AG09309 (cell line): Measurements from ENCODE around the gene TFCP2L1.

ENCODE experiments used
- DNase-seq: peaks from one replicate; pipeline ENCODE4 v3.0.0-alpha.2; 2010; ENCODE audit warnings: low read depth
- H3K4me3 ChIP-seq: 2 replicates; pipeline ENCODE4 v1.5.1; 2011; ENCODE audit warnings: mild to moderate bottlenecking, low read depth, low read length, moderate library complexity; ENCODE audit not compliant: control insufficient read depth
- TF ChIP-seq, protein P1 (sequence below): IDR thresholded peaks from 2 replicates; pipeline ENCODE4 v1.5.1; 2011; ENCODE audit warnings: mild to moderate bottlenecking, low read depth, low read length, inconsistent platforms; ENCODE audit not compliant: insufficient read depth, control insufficient read depth; ENCODE audit errors: missing control alignments

Gene TFCP2L1

DNA sequence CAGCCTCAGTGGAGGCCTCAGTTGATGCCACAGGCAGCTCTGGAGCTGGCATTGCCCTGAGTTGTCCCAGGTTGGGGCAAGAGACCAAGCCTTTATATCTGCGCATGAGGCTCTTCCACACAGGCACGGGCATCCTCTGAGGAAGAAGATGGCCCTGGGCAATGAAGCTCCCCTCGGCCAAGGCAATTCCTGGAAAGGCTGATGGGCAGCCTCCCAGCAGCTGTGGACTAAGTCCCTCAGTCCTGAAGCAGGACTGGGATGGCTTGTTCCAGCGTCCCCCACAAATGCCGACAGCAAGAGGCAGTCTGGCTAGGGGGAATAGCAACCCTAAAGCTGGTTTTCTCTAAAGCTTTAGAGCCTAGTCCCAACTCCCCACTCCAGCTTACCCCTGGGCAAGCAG, 90.0 kb downstream of the TFCP2L1 start:
- DNase-seq, result no peak
- TF ChIP-seq, protein P1, sequence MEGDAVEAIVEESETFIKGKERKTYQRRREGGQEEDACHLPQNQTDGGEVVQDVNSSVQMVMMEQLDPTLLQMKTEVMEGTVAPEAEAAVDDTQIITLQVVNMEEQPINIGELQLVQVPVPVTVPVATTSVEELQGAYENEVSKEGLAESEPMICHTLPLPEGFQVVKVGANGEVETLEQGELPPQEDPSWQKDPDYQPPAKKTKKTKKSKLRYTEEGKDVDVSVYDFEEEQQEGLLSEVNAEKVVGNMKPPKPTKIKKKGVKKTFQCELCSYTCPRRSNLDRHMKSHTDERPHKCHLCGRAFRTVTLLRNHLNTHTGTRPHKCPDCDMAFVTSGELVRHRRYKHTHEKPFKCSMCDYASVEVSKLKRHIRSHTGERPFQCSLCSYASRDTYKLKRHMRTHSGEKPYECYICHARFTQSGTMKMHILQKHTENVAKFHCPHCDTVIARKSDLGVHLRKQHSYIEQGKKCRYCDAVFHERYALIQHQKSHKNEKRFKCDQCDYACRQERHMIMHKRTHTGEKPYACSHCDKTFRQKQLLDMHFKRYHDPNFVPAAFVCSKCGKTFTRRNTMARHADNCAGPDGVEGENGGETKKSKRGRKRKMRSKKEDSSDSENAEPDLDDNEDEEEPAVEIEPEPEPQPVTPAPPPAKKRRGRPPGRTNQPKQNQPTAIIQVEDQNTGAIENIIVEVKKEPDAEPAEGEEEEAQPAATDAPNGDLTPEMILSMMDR, result no peak
- no peak overlapping the region for H3K4me3 ChIP-seq

DNA sequence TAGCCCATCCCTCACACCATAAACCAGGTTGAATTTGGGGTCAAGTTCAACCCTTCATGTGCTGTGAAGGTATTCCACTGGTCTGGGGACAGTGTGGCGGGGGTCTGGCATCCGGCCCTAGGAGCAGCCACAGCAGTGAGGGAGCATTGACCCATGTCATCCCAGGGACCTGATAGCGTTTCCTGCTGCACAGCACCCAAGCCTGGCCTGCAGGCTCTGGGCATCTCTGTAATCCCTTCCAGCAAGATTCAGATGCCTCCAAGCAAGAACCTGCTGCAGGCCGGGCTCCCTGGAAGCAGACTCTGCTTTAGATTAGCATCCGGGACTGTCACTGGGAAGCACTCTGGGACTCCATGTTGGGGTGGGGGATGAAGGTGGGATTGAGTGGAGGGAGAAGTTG, 90.4 kb downstream of the TFCP2L1 start:
- DNase-seq, result no peak
- TF ChIP-seq, protein P1, result no peak
- no peak overlapping the region for H3K4me3 ChIP-seq

DNA sequence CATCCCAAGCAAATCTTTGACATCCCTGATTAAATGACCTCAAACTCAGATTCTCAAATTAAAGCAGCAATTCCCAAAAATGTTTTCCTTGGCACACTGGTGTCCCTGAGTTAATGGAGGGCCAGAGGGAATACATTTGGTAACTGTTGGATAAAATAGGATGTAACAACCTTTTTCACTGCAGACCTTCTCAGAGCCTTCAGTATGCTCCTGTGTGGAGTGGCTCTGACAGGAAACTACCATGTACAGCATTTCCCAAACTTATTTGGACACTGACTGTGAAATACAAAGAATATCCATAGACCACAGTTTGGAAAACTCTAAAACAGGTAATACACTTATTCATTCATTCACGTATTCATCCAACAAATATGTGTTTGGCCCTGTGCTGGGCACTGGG, 91.8 kb downstream of the TFCP2L1 start:
- no peak for DNase-seq
- TF ChIP-seq, protein P1, result no peak
- no peak overlapping the region for H3K4me3 ChIP-seq

DNA sequence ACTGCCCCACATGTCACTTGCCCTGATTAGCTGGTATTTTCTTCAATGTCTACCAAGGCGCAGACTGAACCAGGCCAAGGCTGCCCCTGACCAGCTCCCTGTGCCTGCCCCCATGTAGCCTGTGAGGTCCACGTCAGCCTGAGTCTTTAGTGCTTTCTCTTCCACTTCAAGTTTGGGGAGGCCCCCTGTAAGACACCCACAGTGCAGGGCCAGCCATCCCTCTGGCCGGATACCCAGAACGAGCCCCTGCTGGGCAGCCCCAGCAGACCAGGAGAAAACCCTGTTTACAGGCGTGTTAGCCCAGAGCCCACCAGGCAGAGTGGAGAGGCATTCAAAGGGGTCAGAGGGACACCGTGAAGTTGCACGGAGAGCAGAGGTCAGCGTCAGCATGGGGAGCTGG, 92.4 kb downstream of the TFCP2L1 start:
- no peak overlapping the region for H3K4me3 ChIP-seq
- TF ChIP-seq, protein P1, result no peak
- DNase-seq, result no peak

DNA sequence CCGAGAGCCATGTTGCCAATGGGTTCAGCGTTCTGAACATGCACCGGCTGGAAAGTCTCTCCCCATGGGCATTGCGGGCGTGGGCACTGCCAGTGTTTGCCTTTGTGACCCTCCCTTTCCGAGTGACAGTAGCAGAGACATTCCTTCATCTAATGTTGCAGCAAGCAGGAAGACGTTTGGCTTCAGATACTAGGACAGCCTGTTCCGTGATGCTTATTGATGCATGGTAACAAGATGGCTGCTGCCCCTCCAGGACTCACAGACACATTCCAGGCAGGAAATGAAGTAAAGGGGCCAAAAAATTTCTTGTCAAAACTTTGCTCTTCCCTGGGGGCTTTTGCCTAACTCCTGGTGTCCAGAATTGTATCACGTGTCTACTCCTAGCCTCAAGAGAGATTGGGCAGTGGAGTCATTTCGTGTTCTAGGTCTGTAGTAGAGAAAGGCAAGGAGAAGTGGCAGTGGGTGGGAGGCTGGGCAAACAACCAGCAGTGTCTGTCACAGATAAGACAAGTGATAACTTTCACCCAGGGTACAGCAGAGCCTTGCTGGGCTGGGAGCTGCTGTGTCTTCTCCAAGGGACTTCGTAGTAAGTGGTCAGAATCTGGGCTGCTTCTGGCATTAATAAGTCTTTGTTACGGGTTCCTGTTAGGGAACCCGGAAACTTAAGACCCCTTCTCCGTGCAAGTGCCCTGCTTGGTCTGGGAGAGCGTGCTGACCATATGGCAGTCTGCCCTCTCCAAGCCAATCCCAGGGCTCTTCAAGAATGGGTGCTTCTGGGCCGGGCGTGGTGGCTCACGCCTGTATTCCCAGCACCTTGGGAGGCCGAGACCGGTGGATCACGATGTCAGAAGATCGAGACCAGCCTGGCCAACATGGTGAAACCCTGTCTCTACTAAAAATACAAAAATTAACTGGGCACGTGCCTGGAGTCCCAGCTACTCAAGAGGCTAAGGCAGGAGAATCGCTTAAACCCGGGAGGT, 93.5 kb downstream of the TFCP2L1 start:
- TF ChIP-seq, protein P1, result no peak
- no peak for DNase-seq
- H3K4me3 ChIP-seq, result no peak overlapping the region

DNA sequence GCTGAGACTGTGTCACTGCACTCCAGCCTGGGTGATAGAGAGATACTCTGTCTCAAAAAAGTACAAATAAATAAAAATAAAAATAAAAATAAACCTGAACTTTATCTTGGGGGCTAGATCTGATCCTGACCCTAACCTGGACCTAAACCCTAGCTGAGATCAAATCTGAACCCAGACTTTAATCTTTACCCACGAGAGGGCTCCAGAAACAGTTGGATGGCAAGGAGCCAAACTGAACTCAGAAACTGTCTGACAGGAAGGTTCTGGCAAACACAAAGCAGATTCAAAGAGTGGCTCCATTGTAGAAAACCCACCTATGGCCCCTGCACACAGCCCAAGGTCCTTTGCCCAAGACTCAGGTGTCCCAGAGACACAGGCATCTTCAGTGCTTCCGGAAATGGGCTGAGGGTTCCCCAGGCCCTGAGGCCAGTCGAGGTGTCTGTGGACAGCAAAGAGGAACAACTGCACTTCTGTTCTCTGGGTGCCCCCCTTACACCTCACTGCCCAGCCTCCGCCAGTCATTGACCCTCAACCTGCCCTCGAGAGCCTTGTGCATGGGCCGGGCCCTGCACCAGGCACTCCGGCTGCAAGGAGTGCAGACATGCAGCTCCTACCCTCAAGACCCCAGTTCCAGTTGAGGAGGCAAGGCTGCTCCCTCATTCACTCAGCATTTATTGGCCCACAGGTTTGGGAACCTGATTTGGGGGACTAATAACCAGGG, 95.2 kb downstream of the TFCP2L1 start:
- no peak for DNase-seq
- TF ChIP-seq, protein P1, result no peak
- no peak overlapping the region for H3K4me3 ChIP-seq
